ENCODE results near the gene MAGEA4.

DNA sequence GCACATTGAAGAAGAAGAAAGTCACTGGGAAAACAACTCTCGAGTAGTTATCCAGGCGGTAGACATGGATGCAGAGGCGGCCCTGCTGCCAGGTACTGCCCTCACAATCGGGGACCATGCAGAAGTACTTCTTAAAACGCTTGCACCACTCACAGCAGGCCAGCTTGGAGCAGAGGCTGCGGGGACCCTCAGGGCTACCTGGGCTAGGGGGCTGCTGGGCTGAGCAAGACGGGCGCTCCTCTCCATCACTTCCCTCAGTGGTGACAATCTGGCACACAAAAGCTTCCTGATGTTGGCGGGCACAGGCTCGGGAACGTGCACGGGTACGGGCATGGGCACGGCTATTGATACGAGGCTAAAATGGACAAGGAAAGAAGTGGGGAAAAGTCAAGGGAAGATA lies 42.0 kb downstream of the MAGEA4 start:
- no peak for TF ChIP-seq BRCA1 (IDR thresholded peaks at IDR 0.05; ENCODE audit: low read depth, low read length)
- TF ChIP-seq CTCF (IDR thresholded peaks at IDR 0.05 in 2 of 3, conservative IDR thresholded peaks at IDR 0.05 in 1 of 3; ENCODE audit: control insufficient read depth in 2 of 3, extremely low read depth in 1 of 3, insufficient read depth in 1 of 3, low read depth in 3 of 3, low read length in 3 of 3), result no peak
- TF ChIP-seq CREB1 (IDR thresholded peaks at IDR 0.05; ENCODE audit: low read depth), result no peak
- TF ChIP-seq FOS (IDR thresholded peaks at IDR 0.05; ENCODE audit: borderline replicate concordance, extremely low read depth, insufficient read length), result no peak
- TF ChIP-seq EZH2 (IDR thresholded peaks at IDR 0.05; ENCODE audit: borderline replicate concordance, control insufficient read depth, low read depth, low read length), result no peak
- TF ChIP-seq NFYB (IDR thresholded peaks at IDR 0.05; ENCODE audit: insufficient read depth, low read depth, low read length), result no peak
- TF ChIP-seq YBX1 (IDR thresholded peaks at IDR 0.05), result no peak
- TF ChIP-seq MTA2 (IDR thresholded peaks at IDR 0.05; ENCODE audit: low read depth), result no peak
- TF ChIP-seq TAF1 (IDR thresholded peaks at IDR 0.05; ENCODE audit: borderline replicate concordance, low read depth, low read length), result no peak
